ENCODE measurements around the gene WDPCP.

- TF ChIP-seq CTCF (IDR thresholded peaks at IDR 0.05) = no peak
- TF ChIP-seq POLR2A (IDR thresholded peaks at IDR 0.05) = no peak
Observed at GRCh38 chr2:63121055-63121834, 467.0 kb downstream of the WDPCP start.
